GM18507 (cell line): ENCODE data around the gene SLC19A2.

ENCODE experiments used
- DNase-seq: peaks from one replicate; pipeline ENCODE4 v3.0.0; 2011; ENCODE audit warnings: low read depth; ENCODE audit not compliant: insufficient read length; ENCODE audit errors: extremely low spot score
- FAIRE-seq: peaks from 2 replicates; lab custom pipeline; 2011; peaks lifted over from hg19 to GRCh38; lab: Jason Lieb, UNC

The SLC19A2 gene

DNA sequence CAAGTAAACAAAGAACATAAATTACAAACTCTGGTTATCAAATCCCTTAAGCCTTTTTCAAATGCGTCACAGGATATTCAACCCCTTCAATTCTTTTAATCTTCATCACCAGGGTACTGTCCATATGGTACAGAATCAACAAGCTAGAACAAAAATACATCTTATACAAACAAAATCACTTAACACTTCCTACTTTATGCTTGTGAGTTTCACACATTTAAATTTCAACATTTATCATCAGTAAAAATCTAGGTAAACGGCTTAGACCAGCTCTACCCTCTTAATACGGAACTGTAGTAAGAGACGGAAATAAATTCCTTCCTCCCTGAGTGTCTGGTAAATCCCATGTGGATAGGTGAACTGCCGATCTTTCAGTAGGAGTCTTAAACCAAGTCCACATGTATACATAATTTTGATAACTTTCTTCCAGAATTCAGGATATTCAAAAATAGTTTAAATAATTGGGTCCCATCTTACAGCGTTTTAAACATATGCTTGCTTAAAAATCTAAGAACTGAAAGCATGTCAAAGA, 59.5 kb downstream of the SLC19A2 start:
- DNase-seq (no peak), FAIRE-seq (no peak)

DNA sequence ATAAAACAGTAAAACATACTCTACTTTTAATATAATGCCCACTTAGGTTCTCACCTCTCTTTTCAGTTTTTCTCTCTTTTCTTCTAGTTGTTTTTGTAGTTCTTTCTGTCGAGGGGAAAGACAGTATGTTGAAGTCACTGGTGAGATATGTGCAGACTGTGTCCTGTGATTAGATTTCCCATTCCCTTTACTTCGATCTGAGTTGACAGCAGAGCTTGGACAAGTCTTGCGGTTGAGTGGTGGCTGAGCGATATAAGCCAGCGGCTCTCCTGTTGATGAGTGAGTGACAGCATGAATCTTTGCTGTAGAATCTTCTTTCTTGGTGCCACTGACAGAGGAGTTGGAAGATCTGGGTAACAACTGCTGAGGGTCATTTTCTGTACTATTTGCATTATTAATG, 64.4 kb downstream of the SLC19A2 start:
- DNase-seq (no peak), FAIRE-seq (no peak)

DNA sequence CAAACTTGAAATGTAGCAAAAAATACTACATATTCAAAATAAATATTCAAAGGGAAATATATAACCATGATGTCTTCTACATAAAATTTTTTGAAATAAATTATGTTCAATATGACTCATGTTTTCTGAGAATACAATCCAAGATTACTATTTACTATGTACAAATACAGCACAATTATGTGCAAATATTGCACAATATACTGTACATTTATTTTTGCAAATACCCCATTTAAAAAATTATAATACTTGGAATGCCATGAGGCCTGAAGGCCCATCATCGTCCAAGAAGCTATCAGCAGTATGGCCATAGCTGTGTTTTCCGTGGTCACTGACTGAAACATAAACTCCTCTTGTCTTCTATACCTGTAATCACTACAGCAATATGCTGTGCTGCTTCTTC, 70.8 kb downstream of the SLC19A2 start:
- no peak for FAIRE-seq
- DNase-seq: no peak
